Sigmoid colon (tissue), 4 donors: ENCODE data around the gene LILRA2.

Experiments
- CTCF ChIP-seq, 4 experiments: fragments of 450-650 bp in 3 of 4; fragments of 200-600 bp in 1 of 4; IDR thresholded peaks; one replicate each; pipeline ENCODE4 v1.5.1; 2016 to 2019; ENCODE audit warnings: antibody characterized with exemption in 4 of 4, mild to moderate bottlenecking in 3 of 4, moderate library complexity in 2 of 4
- EP300 ChIP-seq, 4 donors: sonication (generic); formaldehyde crosslinking; IDR thresholded peaks; one replicate each; pipeline ENCODE4 v1.6.1; 2017; ENCODE audit warnings: antibody characterized with exemption in 4 of 4
- POLR2A ChIP-seq, 2 donors: fragments of 450-650 bp; IDR thresholded peaks; one replicate each; pipeline ENCODE4 v1.6.1; 2016; ENCODE audit warnings: antibody characterized with exemption in 2 of 2, mild to moderate bottlenecking in 2 of 2, moderate library complexity in 2 of 2
- POLR2AphosphoS5 ChIP-seq, 4 donors: sonication (generic); formaldehyde crosslinking; IDR thresholded peaks; one replicate each; pipeline ENCODE4 v1.6.1; 2017; ENCODE audit warnings: antibody characterized with exemption in 4 of 4

- no peak for TF ChIP-seq POLR2A (IDR thresholded peaks at IDR 0.05)
- no peak for TF ChIP-seq CTCF (IDR thresholded peaks at IDR 0.05)
- no peak for TF ChIP-seq POLR2AphosphoS5 (IDR thresholded peaks at IDR 0.05)
- no peak for TF ChIP-seq EP300 (IDR thresholded peaks at IDR 0.05)
Observed at GRCh38 chr19:54614726-54615125, 41.1 kb downstream of the LILRA2 start.
